Kidney glomerular epithelial cell (primary cell): Measurements from ENCODE around the gene KREMEN1.

Experiments
- DNase-seq: peaks from one replicate; lab custom pipeline; 2025; lab: John Stamatoyannopoulos, UW

Gene KREMEN1

DNA sequence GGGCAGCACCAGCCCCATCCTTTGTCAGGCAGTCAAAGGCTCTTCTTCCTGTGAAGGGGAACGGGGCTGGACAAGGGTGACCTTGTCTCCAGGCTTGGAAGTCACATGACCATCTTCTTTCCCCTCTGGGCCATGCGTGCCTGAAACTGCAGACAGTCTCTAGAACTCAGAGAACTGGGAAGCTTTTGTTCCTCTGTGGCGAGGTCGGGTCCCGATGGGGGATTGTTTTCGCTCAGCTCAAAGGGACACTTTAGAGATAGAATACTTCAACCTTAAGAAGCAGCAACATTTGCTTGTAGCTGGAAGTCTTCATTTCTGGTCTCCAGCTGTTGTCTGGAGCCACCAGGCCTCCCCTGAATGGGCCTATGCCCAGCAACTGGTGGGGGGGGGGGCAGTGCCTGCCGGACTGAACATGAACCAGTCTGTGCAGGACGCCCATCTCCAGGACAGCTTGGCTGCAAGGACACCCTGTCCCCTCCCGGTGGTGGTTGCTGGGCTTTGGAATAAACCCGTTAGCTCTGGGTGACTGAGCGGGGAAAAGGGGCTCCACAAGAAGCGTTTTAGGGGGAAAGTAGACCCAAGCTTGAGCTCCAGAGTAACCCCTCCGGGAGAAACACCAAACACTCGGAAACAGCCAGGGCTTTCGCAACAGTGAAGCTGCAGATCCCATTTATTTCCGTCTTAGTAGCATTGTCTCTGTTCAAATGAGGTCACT, 77.2 kb downstream of the KREMEN1 start:
- DNase-seq = no peak

DNA sequence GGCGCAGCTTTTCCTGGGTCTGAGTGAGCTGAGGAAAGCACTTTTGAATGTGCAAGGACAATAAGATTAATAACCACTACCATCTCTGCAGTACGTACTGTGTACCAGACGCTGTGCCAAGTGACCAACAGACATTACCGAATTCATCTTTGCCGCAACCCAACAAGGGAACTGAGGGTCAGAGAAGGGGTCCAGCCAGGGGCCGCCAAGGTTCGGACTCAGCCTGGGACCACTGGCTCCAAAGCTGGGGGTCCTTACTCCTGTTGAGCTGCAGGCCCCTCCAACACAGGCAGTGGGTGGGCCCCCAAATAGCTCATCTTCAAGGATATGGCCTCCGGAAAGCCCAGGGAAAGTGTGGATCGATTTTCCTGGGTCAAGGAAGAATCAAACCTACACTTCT, 77.9 kb downstream of the KREMEN1 start:
- no peak for DNase-seq

GRCh38 chr22:29151316-29151715, 78.5 kb downstream of the KREMEN1 start:
- no peak for DNase-seq

DNA sequence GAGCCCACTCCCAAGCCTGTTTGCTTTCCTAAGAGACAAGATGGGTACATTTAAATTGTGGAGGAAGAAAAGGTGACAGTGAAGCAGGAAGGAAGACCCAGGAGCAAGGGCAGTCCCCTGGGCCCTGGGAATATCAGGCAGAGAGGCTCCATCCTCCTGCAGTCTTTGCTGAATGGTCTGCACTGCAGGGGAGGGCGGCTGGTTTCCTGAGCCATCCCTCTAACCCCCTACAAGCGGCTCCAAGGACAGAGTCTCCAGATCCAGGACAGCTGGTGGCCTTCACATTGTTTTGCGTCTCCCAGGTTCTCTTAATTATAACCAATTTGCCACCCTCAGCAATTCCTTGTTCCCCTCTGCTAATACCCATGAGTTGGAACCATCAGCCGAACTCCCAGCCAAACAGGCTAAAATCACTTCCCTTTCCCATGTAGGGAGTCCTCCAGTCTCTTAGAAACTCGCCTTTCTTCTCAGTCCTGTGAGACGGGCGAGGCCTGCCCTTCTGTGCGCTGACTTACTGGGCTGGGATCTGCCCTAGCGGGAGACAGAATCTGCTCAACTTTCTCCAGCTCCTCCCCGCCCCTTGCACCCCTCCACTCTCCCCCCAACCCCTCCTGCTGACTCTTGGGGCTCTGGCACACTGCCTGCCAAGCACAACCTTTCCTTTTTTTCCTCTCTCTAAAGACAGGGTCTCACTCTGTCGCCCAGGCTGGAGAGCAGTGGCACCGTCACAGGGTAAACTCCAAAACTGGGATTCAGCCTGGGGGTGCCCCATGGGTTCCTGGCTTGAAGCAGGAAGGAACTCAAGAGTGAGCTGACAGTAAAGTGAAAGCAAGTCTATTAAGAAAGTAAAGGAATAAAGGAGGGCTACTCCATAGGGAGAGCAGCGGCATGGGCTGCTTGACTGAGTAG, 79.5 kb downstream of the KREMEN1 start:
- DNase-seq = no peak

- no peak for DNase-seq
These were observed 80.3 kb downstream of the KREMEN1 start for GRCh38 chr22:29152954-29153719.

- peak; percentile 54 for DNase-seq
These were observed 81.7 kb downstream of the KREMEN1 start for GRCh38 chr22:29154364-29155048.

- no peak for DNase-seq
These were observed 83.1 kb downstream of the KREMEN1 start for GRCh38 chr22:29155966-29156365.

DNA sequence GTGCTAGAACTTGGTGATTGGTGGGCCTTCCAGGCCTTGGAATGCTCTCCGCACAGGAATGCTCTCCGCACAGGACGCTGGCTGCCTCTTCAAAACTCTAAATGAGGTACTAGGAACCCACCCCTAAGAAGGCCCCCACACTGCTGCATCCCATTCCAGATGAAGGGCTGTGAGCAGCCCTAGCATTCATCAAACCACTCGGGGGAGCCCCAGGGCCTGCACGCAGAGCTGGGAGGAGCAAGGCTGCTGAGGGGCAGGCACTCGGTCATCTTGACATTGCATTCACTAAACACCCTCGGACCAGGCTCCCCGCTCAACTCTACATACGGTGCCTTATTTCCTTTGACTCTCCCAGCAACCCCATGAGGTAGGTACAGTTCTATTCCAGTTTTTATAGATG, 83.7 kb downstream of the KREMEN1 start:
- DNase-seq = no peak

GRCh38 chr22:29157759-29158535, 85.1 kb downstream of the KREMEN1 start:
- no peak for DNase-seq

DNA sequence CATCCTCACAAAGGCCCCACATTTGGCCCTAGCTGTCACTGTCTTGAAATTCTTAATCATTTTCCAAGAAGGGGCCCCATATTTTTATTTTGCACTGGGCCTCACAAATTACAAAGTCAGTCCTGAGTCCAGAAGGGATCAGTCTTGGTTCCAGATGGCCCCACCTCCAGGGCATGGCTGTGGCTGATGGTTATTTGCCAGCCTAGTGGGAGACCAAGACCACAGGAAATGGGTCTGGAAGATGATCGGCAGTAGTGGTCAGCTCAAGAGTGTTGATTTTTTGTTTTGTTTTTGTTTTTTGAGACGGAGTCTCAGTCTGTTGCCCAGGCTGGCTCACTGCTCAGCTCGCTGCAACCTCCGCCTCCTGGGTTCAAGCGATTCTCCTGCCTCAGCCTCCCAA, 85.7 kb downstream of the KREMEN1 start:
- no peak for DNase-seq

DNA sequence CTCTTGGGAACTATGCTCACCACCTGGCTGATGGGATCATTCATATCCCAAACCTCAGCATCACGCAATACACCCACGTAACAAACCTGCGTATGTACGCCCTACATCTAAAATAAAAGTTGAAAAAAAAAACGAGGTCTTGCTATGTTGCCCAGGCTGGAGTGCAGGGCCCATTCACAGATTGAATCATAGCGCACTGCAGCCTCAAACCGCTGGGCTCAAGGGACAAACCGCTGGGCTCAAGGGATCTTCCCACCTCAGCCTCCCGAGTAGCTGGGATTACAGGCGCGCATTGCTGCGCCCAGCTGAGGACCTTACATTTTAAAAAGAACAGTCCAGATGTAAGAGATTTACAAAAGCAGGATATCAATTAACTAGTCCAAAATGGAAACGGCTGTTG, 91.0 kb downstream of the KREMEN1 start:
- no peak for DNase-seq

GRCh38 chr22:29165321-29166060, 92.7 kb downstream of the KREMEN1 start:
- DNase-seq = no peak

DNA sequence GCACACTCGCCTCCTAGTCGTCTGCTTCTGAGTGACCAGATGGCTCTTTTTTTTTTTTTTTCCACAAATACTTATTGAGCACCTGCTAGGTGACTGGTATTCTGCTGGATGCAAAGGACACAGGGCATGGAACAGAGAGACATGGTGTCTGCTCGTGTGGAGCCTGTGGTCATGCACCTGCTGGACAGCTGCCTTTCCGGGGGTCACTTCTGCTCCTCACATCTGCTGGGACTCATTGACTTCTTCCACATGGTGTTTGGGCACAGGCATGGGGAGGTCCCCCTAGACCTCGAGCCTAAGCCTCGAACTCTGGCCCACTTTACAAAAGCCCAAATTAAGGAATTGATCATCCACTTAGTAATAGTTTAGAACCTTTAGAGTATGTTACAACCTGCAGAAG, 93.3 kb downstream of the KREMEN1 start:
- DNase-seq = no peak

- DNase-seq = no peak
These were observed 94.4 kb downstream of the KREMEN1 start for GRCh38 chr22:29167032-29167911.

- no peak for DNase-seq
These were observed 98.9 kb downstream of the KREMEN1 start for GRCh38 chr22:29171721-29172120.

DNA sequence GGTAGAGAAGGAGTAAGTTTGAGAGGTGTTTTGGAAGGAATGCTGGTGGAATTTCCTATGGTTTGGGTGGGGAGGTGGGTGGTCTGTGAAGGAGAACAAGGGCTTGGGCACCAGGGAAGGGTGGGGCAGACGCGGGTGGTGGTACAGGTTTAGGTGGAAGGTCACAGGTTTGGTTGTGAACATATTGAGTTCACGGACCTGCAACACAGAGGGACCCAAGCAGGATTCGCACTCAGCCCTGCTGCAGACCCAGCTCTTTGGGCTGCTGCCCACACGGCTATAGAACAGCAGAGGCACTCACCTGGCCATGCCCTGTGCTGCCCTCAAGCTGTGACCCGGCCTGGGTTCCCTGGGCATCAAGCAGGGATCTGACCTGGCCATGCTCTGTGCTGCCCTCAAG, 99.4 kb downstream of the KREMEN1 start:
- no peak for DNase-seq

- no peak for DNase-seq
These were observed 102.5 kb downstream of the KREMEN1 start for GRCh38 chr22:29175312-29175835.

GRCh38 chr22:29183971-29184848, 111.4 kb downstream of the KREMEN1 start:
- no peak for DNase-seq
